T-helper 2 cell treated with Interferon-gamma antibody and Interleukin-4, amounts not matched to agents 5 μg/mL and 100 μg/mL, for 36 hours (primary cell): ENCODE results near the gene RASAL2.

Source experiments
- DNase-seq: peaks from one replicate; pipeline ENCODE4 v3.0.0; 2021; ENCODE audit warnings: low spot score
- H3K27ac Mint-ChIP-seq: one replicate; pipeline ENCODE4 v1.8.0; 2021; ENCODE audit warnings: mild to moderate bottlenecking, mixed read lengths
- H3K27me3 Mint-ChIP-seq: one replicate; pipeline ENCODE4 v1.8.0; 2021; ENCODE audit warnings: low read depth, mixed read lengths
- H3K36me3 Mint-ChIP-seq: one replicate; pipeline ENCODE4 v1.8.0; 2021; ENCODE audit warnings: low read depth, mixed read lengths
- H3K4me1 Mint-ChIP-seq: one replicate; pipeline ENCODE4 v1.8.0; 2021; ENCODE audit warnings: low read depth, mixed read lengths
- H3K4me3 Mint-ChIP-seq: one replicate; pipeline ENCODE4 v1.8.0; 2022; ENCODE audit warnings: mild to moderate bottlenecking, moderate library complexity, mixed read lengths
- H3K9me3 Mint-ChIP-seq: one replicate; pipeline ENCODE4 v1.8.0; 2021; ENCODE audit warnings: mixed read lengths

The RASAL2 gene

GRCh38 chr1:178491721-178492120, 397.8 kb downstream of the RASAL2 start:
- Mint-ChIP-seq H3K9me3 (no peaks in the 10 kb centered on the region), H3K4me1 (no peaks in the 10 kb centered on the region), H3K4me3 (no peak overlapping the region), H3K27me3 (peaks cover 4% of the 10 kb centered on the region), H3K27ac (no peak overlapping the region), H3K36me3 (no peaks in the 10 kb centered on the region)
- DNase-seq, result no peak

DNA sequence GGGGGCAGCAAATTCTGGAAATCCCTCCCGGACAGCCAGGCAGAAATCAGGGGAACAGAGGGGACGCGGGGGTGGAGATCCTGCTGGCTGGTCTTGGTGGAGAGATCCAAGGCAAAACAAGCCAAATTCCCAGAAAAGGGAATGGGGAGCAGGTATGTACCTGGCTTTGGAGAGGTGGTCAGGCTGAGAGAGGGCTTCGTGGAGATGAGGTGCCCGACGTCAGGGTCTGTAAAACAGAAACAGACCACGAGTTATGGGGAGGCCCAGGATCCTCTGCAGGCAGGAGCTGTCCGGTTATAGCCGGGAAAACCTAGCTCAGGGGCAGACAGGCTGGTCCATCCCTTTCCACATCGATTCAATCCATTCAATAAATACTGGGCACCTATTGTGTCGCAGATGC, 398.4 kb downstream of the RASAL2 start:
- Mint-ChIP-seq H3K4me3 (no peak overlapping the region), H3K27ac (no peak overlapping the region), H3K36me3 (no peaks in the 10 kb centered on the region), H3K4me1 (no peaks in the 10 kb centered on the region), H3K9me3 (no peaks in the 10 kb centered on the region), H3K27me3 (peaks cover 4% of the 10 kb centered on the region)
- DNase-seq, result no peak

DNA sequence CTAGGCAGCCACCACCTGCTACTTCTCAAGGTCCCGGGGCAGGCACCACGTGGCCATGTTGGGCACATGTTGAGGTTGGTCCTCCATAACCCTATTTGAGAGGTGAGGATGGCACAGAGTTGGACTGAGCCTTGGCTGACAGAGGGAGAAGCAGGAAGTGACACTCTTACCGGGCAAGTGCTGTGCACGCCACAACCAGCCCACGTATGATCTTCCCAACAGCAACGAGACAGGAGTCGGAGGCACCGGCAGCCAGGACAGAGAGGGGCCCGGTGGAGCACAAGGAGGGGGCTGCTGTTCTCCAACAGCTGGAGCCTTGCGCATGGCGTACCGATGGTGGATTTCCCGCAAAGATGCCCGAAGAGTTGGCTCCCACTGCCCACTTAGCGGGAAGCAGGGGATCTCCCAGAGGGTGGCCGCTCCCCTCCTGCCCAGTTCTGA, 399.4 kb downstream of the RASAL2 start:
- Mint-ChIP-seq H3K4me1 (no peaks in the 10 kb centered on the region), H3K27me3 (no peaks in the 10 kb centered on the region), H3K36me3 (no peaks in the 10 kb centered on the region), H3K9me3 (no peaks in the 10 kb centered on the region), H3K27ac (no peak overlapping the region), H3K4me3 (no peak overlapping the region)
- no peak for DNase-seq

GRCh38 chr1:178494569-178494971, 400.7 kb downstream of the RASAL2 start:
- H3K4me3 Mint-ChIP-seq, result no peak overlapping the region
- H3K27ac Mint-ChIP-seq, result no peak overlapping the region
- DNase-seq, result no peak
- no peaks in the 10 kb centered on the region for H3K27me3 Mint-ChIP-seq
- H3K4me1 Mint-ChIP-seq, result no peaks in the 10 kb centered on the region
- no peaks in the 10 kb centered on the region for H3K9me3 Mint-ChIP-seq
- no peaks in the 10 kb centered on the region for H3K36me3 Mint-ChIP-seq

DNA sequence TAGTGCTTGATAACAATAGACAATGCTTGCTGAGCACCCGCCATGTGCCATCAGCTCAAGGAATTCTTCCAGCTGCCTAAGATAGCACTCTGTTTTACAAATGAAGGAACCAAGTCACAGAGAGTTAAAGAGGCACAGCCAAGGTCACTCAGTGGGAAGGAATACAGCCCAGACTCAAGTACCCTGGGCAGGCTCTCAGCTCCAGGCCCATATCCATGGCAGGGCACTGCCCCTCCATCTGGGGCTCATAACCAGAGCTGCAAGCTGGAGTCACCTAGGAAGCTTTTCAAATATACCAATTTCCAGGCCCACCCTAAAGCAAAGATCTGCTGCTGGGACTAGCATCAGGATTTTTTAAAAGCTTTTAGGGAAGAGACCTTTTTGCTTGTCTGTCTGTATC, 401.3 kb downstream of the RASAL2 start:
- Mint-ChIP-seq H3K4me1 (no peaks in the 10 kb centered on the region), H3K9me3 (no peaks in the 10 kb centered on the region), H3K27ac (no peak overlapping the region), H3K27me3 (no peaks in the 10 kb centered on the region), H3K36me3 (no peaks in the 10 kb centered on the region), H3K4me3 (no peak overlapping the region)
- DNase-seq, result no peak

GRCh38 chr1:178495741-178496409, 402.0 kb downstream of the RASAL2 start:
- H3K9me3 Mint-ChIP-seq, result no peaks in the 10 kb centered on the region
- no peaks in the 10 kb centered on the region for H3K4me1 Mint-ChIP-seq
- DNase-seq, result no peak
- no peaks in the 10 kb centered on the region for H3K36me3 Mint-ChIP-seq
- no peak overlapping the region for H3K4me3 Mint-ChIP-seq
- no peaks in the 10 kb centered on the region for H3K27me3 Mint-ChIP-seq
- H3K27ac Mint-ChIP-seq, result no peak overlapping the region

- H3K27me3 Mint-ChIP-seq, result no peaks in the 10 kb centered on the region
- no peaks in the 10 kb centered on the region for H3K36me3 Mint-ChIP-seq
- no peak for DNase-seq
- H3K4me1 Mint-ChIP-seq, result no peaks in the 10 kb centered on the region
- H3K27ac Mint-ChIP-seq, result no peak within 1 kb of the TSS
- H3K9me3 Mint-ChIP-seq, result no peaks in the 10 kb centered on the region
- H3K4me3 Mint-ChIP-seq, result no peak within 1 kb of the TSS
Observed at GRCh38 chr1:178496410-178497135, 402.7 kb downstream of the RASAL2 start, which contains the start of gene CLEC20A. Gene CLEC20A (minus strand): TSS chr1:178496964. CDS start chr1:178496939, 25 bp downstream.

- Mint-ChIP-seq H3K36me3 (no peaks in the 10 kb centered on the region), H3K27ac (no peak overlapping the region), H3K4me3 (no peak overlapping the region), H3K9me3 (no peaks in the 10 kb centered on the region), H3K4me1 (no peaks in the 10 kb centered on the region), H3K27me3 (no peaks in the 10 kb centered on the region)
- DNase-seq, result no peak
Observed at GRCh38 chr1:178497903-178498478, 404.1 kb downstream of the RASAL2 start.

DNA sequence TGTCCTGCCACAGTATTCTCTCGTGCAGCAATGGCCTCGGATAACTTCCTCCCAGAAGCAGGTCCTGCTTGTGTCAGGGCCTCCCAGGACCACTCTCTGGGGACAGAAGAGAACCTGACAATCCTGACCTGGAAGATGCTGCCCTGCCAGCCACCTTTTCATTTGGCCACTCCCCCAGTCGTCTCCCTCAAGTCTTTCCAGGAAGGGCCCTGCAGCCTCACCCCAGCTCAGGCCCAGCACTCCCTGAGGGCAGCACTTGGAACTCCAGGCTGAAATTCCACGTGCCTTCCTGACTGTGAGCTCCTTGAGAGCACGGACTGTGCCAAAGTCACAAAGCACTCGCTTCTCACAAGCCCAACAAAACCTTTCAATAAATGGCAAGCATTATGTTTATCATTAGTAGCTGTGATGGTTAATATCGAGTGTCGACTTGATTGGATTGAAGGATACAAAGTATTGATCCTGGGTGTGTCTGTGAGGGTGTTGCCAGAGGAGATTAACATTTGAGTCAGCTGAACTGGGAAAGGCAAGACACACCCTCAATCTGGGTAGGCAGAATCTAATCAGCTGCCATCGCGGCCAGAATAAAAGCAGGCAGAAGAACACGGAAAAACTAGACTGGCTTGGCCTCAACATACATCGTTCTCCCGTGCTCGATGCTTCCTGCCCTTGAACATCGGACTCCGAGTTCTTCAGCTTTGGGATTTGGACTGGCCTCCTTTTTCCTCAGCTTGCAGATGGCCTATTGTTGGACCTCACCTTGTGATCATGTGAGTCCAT, 405.2 kb downstream of the RASAL2 start:
- Mint-ChIP-seq H3K4me3 (no peak overlapping the region), H3K27me3 (no peaks in the 10 kb centered on the region), H3K27ac (no peak overlapping the region), H3K36me3 (no peaks in the 10 kb centered on the region), H3K4me1 (no peaks in the 10 kb centered on the region), H3K9me3 (no peaks in the 10 kb centered on the region)
- DNase-seq, result no peak

DNA sequence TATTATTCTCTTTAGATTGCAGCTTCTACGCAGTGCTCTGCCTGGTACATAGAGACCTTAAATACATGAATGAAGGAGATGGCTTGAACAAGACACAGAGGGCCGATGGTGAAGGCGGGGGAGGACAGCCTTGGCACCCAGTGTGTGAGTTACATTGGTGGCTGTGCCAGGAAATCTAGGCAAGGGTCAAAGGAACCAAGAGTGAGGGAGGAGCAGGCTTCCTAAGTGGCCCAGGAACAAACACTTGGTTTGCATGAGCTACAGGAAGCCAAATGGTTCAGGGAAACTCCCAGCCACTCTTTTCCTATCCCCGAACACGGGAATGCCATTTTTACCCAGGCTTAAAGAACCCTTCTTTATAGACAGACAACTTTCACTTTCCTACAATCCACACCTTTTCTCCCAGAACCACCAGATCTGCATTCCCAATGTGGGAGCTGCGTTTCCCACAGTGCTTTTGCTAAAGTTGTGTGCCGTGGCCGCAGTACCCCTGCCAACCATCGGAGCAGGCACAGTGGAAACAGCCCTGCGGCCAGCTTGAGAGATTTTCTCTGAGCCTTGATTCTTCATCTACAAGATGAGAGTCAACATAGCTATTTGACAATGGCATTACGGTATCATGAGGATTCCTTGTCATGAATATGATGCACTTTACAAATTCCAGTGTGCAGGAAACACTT, 406.3 kb downstream of the RASAL2 start:
- Mint-ChIP-seq H3K27ac (no peak overlapping the region), H3K27me3 (no peaks in the 10 kb centered on the region), H3K4me3 (no peak overlapping the region), H3K4me1 (no peaks in the 10 kb centered on the region), H3K9me3 (no peaks in the 10 kb centered on the region), H3K36me3 (no peaks in the 10 kb centered on the region)
- DNase-seq, result no peak

DNA sequence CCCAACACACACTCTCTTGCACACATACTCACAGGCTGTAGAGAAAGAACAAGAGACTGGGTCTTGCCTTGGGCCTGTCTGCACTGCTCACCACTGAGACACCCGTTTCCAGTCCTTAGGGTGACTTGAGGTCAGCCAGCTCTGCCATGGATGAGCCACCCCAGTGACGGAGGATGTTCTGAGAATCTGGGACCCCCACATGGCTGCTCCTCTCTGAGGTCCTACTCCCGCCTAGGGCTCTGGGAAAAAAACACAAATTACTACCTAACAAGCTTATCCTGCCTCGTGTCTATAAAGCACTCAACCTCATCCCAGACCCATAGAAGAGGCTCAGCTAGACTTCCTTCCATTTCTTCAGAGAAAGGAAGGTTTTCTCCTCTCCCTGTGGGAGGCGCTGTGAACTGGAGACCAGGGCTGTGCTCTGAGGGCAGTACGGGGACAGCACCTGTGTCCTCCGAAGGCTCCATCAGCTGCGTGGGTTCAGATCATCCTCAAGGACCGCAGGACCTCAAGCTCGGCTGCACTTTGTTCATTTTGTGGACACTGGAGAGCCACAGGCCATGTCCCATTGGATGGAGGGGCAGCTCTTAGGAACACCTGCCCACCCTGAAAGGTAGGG, 407.1 kb downstream of the RASAL2 start:
- Mint-ChIP-seq H3K36me3 (no peaks in the 10 kb centered on the region), H3K9me3 (no peaks in the 10 kb centered on the region), H3K4me3 (no peak overlapping the region), H3K27ac (no peak overlapping the region), H3K27me3 (no peaks in the 10 kb centered on the region), H3K4me1 (no peaks in the 10 kb centered on the region)
- no peak for DNase-seq

GRCh38 chr1:178501705-178502329, 407.9 kb downstream of the RASAL2 start:
- no peak overlapping the region for H3K27ac Mint-ChIP-seq

DNA sequence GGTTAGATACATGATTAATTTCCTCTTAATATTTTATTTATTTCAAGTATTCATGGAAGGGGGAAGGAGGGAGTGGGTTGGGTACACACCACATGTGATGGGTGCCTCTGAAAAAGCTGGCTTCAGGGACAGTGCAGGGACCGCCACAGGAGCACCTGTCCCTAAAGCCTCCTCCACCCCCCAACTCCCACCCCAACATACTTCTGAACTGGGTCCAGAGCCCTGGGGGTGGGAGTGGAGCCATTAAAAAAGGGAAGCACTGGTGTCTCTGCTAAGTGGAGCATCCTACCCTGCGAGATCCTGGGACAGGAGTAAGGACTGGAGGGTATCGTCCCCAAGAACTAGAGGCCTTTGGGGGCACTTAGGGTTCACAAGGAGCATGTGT, 408.4 kb downstream of the RASAL2 start:
- Mint-ChIP-seq H3K4me3 (no peak overlapping the region), H3K27me3 (no peaks in the 10 kb centered on the region), H3K9me3 (no peaks in the 10 kb centered on the region), H3K27ac (no peak overlapping the region), H3K36me3 (no peaks in the 10 kb centered on the region), H3K4me1 (no peaks in the 10 kb centered on the region)
- no peak for DNase-seq

More at GRCh38 chr1:178501705-178502329, 407.9 kb downstream of the RASAL2 start:
- Mint-ChIP-seq H3K36me3 (no peaks in the 10 kb centered on the region), H3K27me3 (no peaks in the 10 kb centered on the region), H3K9me3 (no peaks in the 10 kb centered on the region), H3K4me3 (no peak overlapping the region), H3K4me1 (no peaks in the 10 kb centered on the region)
- peak; percentile 38 for DNase-seq
